ENCODE data around the gene STK32C. TPM values are rescaled to one million over a fixed set of nuclear protein-coding genes. Genes with fewer than 3 reads are reported as not detected.

STK32C gene
- total RNA-seq, 1 donor from 2014 or later = 12.2 TPM

GRCh38 chr10:132266594-132267161 is 41.1 kb downstream of the STK32C start:
- Histone ChIP-seq H3K4me3 (ENCODE audit: low read depth, low read length) (no peak overlapping the region), H3K27me3 (ENCODE audit: control insufficient read depth, insufficient read depth, low read length) (peaks cover 21% of the 10 kb centered on the region), H3K36me3 (ENCODE audit: control insufficient read depth, insufficient read depth, low read length) (no peaks in the 10 kb centered on the region)
- DNase-seq (ENCODE audit: low read depth) = no peak
- TF ChIP-seq CTCF (IDR thresholded peaks at IDR 0.05; ENCODE audit: insufficient read depth, low read length, poor library complexity, severe bottlenecking) = no peak

DNA sequence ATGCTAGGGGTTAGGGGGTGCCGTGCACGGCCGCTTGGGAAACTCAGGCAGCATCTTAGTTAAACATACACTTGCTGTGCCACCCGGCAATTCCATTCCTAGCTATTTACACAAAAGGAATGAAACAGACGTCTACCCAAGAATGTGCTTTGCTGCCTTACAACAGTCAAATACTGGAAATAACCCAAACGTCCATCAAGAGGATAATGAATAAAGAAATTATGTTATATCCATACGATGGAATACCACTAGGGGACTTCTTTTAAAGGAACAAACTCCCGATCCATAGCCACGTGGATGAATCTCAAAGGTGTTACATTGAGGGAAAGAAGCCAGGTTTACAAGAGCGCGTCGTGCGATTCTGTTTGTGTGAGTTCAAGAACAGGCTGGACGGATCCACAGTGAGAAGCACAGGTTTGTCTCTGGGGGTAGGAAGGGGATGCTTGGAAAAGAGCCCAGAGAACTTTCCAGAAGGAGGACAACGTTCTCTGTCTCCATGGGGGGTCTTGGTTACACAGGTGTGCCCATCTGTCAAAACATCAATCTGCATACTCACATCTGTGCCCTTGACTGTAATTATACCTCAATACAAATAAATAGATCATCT is 41.8 kb downstream of the STK32C start:
- no peak for DNase-seq (ENCODE audit: low read depth)
- H3K36me3 ChIP-seq (ENCODE audit: control insufficient read depth, insufficient read depth, low read length) = no peaks in the 10 kb centered on the region
- H3K27me3 ChIP-seq (ENCODE audit: control insufficient read depth, insufficient read depth, low read length) = peaks cover 21% of the 10 kb centered on the region
- H3K4me3 ChIP-seq (ENCODE audit: low read depth, low read length) = no peak overlapping the region
- no peak for TF ChIP-seq CTCF (IDR thresholded peaks at IDR 0.05; ENCODE audit: insufficient read depth, low read length, poor library complexity, severe bottlenecking)

DNA sequence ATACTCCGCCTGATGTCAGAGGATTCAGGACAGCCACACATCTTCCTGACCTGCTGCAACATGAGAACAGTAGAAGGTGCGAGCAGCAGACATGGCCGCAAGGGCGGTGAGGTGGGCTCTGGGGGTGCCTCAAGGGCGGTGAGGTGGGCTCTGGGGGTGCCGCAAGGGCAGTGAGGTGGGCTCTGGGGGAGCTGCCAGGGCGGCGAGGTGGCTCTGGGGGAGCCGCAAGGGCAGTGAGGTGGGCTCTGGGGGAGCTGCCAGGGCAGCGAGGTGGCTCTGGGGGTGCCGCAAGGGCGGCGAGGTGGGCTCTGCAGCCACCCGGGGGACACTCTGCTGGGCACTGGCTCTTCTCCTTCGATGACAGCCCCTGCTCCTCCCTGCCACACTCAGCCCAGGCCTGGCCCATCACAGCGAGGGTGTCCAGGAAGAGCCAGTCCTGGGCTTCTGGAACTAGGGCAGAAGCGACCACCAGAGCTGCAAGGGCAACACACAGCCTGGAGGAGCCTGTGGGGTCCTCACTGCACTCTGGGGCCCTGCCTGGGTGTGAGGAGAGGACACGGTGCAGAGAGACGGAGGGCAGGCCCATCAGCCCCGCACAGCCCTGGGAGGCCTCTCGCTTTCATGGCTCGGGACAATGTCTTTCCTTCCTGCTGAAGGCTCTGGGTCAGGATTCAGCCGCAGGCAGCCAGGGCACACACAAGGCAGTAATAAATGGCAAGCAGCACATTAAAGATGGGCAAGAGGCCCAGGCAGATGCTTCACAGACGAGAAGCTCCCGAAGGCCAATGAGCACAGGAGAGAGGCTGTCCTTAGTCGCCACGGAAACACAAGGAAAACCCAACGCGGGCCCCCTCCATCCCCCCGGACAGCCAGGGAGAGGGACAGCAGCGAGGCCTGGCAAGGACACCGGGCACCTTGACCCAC is 42.5 kb downstream of the STK32C start:
- H3K4me3 ChIP-seq (ENCODE audit: low read depth, low read length) = no peak overlapping the region
- H3K27me3 ChIP-seq (ENCODE audit: control insufficient read depth, insufficient read depth, low read length) = peaks cover 21% of the 10 kb centered on the region
- TF ChIP-seq CTCF (IDR thresholded peaks at IDR 0.05; ENCODE audit: insufficient read depth, low read length, poor library complexity, severe bottlenecking) = no peak
- no peak for DNase-seq (ENCODE audit: low read depth)
- no peaks in the 10 kb centered on the region for H3K36me3 ChIP-seq (ENCODE audit: control insufficient read depth, insufficient read depth, low read length)

DNA sequence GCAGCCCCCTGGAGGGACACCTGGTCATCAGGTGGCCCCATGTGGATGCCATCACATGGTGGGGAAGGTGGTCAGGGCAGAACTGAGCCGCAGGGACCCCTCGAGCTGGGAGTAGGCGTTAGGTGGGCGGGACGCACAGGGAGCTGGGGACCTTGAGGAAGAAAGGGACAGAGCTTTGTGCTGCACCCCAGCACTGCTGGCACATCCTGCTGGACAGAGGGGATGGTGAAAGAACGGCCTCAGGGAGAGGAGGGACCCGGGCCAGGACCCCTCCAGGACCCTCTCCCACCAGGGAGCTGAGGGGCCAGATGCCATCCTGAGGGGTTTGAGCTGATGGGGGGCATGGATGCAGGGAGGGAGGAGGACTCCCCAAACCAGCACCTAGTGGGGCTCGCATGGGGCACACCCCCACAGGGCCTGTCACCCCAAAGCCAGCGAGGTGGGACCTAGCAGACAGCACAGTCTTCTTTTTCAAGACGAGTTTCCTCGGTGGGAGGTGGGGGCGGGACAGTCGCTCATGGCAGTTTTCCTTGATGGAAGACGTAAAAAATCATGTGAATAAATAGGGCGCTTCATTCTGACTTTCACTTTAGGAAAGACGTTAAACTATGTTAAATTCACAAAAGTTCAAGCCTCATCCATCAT is 43.3 kb downstream of the STK32C start:
- Histone ChIP-seq H3K4me3 (ENCODE audit: low read depth, low read length) (no peak overlapping the region), H3K36me3 (ENCODE audit: control insufficient read depth, insufficient read depth, low read length) (no peaks in the 10 kb centered on the region), H3K27me3 (ENCODE audit: control insufficient read depth, insufficient read depth, low read length) (peaks cover 21% of the 10 kb centered on the region)
- DNase-seq (ENCODE audit: low read depth) = no peak
- TF ChIP-seq CTCF (IDR thresholded peaks at IDR 0.05; ENCODE audit: insufficient read depth, low read length, poor library complexity, severe bottlenecking) = no peak

DNA sequence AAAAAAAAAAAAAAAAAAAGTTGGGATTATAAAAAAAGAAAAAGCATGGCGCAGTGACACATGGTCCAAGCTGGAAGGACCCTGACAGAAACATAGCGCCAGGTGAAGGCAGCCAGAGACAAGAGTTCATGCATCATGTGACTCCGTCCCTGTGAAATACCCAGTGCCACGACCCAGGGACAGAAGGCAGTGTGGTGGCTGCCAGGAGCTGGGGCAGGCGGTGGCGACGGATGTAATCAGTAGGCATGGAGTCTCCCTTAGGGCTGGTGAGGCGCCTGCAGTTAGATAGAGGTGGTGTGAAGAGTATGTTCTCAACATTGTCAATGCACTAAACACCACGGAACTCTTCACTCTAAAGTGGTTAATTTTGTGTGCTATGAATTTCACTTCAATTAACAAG is 43.9 kb downstream of the STK32C start:
- no peak for DNase-seq (ENCODE audit: low read depth)
- no peak overlapping the region for H3K4me3 ChIP-seq (ENCODE audit: low read depth, low read length)
- peaks cover 21% of the 10 kb centered on the region for H3K27me3 ChIP-seq (ENCODE audit: control insufficient read depth, insufficient read depth, low read length)
- no peaks in the 10 kb centered on the region for H3K36me3 ChIP-seq (ENCODE audit: control insufficient read depth, insufficient read depth, low read length)
- TF ChIP-seq CTCF (IDR thresholded peaks at IDR 0.05; ENCODE audit: insufficient read depth, low read length, poor library complexity, severe bottlenecking) = no peak

All from kidney epithelial cell (primary cell).